Hepatocyte (in vitro differentiated cells): ENCODE results near the gene ADGRD1. TPM values are rescaled to one million over a fixed set of nuclear protein-coding genes. Genes with fewer than 3 reads are reported as not detected.

ENCODE experiments used
- DNase-seq: peaks from one replicate; pipeline ENCODE4 v3.0.0-alpha.2; 2016; ENCODE audit warnings: low spot score
- H2AFZ ChIP-seq: fragments of 200-600 bp; sonication (generic); 2 replicates; pipeline ENCODE4 v1.6.0; 2016; ENCODE audit warnings: antibody characterized with exemption, mild to moderate bottlenecking
- H3K27ac ChIP-seq: fragments of 200-600 bp; sonication (generic); 2 replicates; pipeline ENCODE4 v1.5.1; 2016; ENCODE audit warnings: mild to moderate bottlenecking
- H3K27me3 ChIP-seq: fragments of 200-600 bp; sonication (generic); 2 replicates; pipeline ENCODE4 v1.6.1; 2016
- H3K36me3 ChIP-seq: fragments of 200-600 bp; sonication (generic); replicated peaks from 2 replicates; pipeline ENCODE4 v1.5.1; 2016; ENCODE audit warnings: low read depth; ENCODE audit not compliant: insufficient read depth
- H3K4me1 ChIP-seq: fragments of 200-600 bp; sonication (generic); 2 replicates; pipeline ENCODE4 v1.5.1; 2016; ENCODE audit warnings: mild to moderate bottlenecking, moderate library complexity; ENCODE audit not compliant: insufficient read depth
- H3K4me2 ChIP-seq: fragments of 200-600 bp; sonication (generic); 2 replicates; pipeline ENCODE4 v1.6.0; 2016
- H3K4me3 ChIP-seq: fragments of 200-600 bp; sonication (generic); 2 replicates; pipeline ENCODE4 v1.5.1; 2016; ENCODE audit warnings: mild to moderate bottlenecking
- H3K79me2 ChIP-seq: fragments of 200-600 bp; sonication (generic); 2 replicates; pipeline ENCODE4 v1.6.0; 2017; ENCODE audit warnings: mild to moderate bottlenecking
- H3K9me2 ChIP-seq: fragments of 200-600 bp; sonication (generic); replicated peaks from 2 replicates; pipeline ENCODE4 v1.6.0; 2017; ENCODE audit warnings: mild to moderate bottlenecking; ENCODE audit not compliant: insufficient read depth
- H3K9me3 ChIP-seq: fragments of 200-600 bp; sonication (generic); 2 replicates; pipeline ENCODE4 v1.5.1; 2016; ENCODE audit warnings: low read depth, mild to moderate bottlenecking
- H4K20me1 ChIP-seq: fragments of 200-600 bp; sonication (generic); 2 replicates; pipeline ENCODE4 v1.6.0; 2016; ENCODE audit warnings: mild to moderate bottlenecking; ENCODE audit not compliant: insufficient read depth, poor library complexity, severe bottlenecking
- CTCF ChIP-seq: fragments of 200-600 bp; sonication (generic); IDR thresholded peaks from 2 replicates; pipeline ENCODE4 v1.5.1; 2016; ENCODE audit warnings: antibody characterized with exemption, mild to moderate bottlenecking; ENCODE audit not compliant: poor library complexity
- EZH2 ChIP-seq: fragments of 200-600 bp; sonication (generic); IDR thresholded peaks from 2 replicates; pipeline ENCODE4 v1.6.1; 2016; ENCODE audit warnings: antibody characterized with exemption, mild to moderate bottlenecking, borderline replicate concordance
- EZH2phosphoT487 ChIP-seq: fragments of 200-600 bp; sonication (generic); IDR thresholded peaks from one replicate; pipeline ENCODE4 v1.6.1; 2018; ENCODE audit warnings: antibody characterized with exemption, mild to moderate bottlenecking, low read depth, moderate library complexity; ENCODE audit not compliant: unreplicated experiment, severe bottlenecking
- WGBS: methylation state at CpG from one replicate; pipeline ENCODE4 v1.1.6; 2016; ENCODE audit warnings: low lambda C conversion rate; ENCODE audit errors: missing lambda C conversion rate; 5-methylcytosine and 5-hydroxymethylcytosine counted together
- polyA plus RNA-seq: library from polyadenylated mRNA; unstranded; fragments of >200 nt; fragmentation: Nextera tagmentation; extraction: Ambion mirVana; gene quantifications from 2 replicates; pipeline ENCODE4 v1.2.1, GENCODE V29; 2016
- total RNA-seq: library from RNA; depleted of rRNA; stranded (reverse); fragments of >200 nt; gene quantifications from 2 replicates; pipeline ENCODE4 v1.2.3, GENCODE V29; 2014

Gene ADGRD1
- total and polyA plus RNA-seq, 2 experiments from 2014 or later = 18.1 to 18.5 TPM

GRCh38 chr12:131105351-131105735 lies 151.6 kb downstream of the ADGRD1 start:
- WGBS = 99% methylated on average over 6 of the region's 7 CpGs
- H2AFZ ChIP-seq = no peak overlapping the region

GRCh38 chr12:131105736-131106348 lies 152.1 kb downstream of the ADGRD1 start:
- no peaks in the 10 kb centered on the region for H3K27me3 ChIP-seq
- DNase-seq = no peak
- H3K4me1 ChIP-seq = no peaks in the 10 kb centered on the region
- no peak overlapping the region for H2AFZ ChIP-seq
- TF ChIP-seq EZH2 (no peak), EZH2phosphoT487 (no peak), CTCF (no peak)
- H3K4me3 ChIP-seq = no peak overlapping the region
- no peak overlapping the region for H3K4me2 ChIP-seq
- no peaks in the 10 kb centered on the region for H3K9me3 ChIP-seq
- H3K79me2 ChIP-seq = no peaks in the 10 kb centered on the region
- H3K27ac ChIP-seq = no peak overlapping the region
- no peaks in the 10 kb centered on the region for H3K9me2 ChIP-seq
- H3K36me3 ChIP-seq = no peaks in the 10 kb centered on the region
- no peaks in the 10 kb centered on the region for H4K20me1 ChIP-seq
- 93% methylated on average over 23 of the region's 27 CpGs for WGBS

More at GRCh38 chr12:131105351-131105735, 151.6 kb downstream of the ADGRD1 start:
- Histone ChIP-seq H3K27me3 (no peaks in the 10 kb centered on the region), H3K4me1 (no peaks in the 10 kb centered on the region), H3K79me2 (no peaks in the 10 kb centered on the region), H3K9me2 (no peaks in the 10 kb centered on the region), H3K27ac (no peak overlapping the region), H3K4me3 (no peak overlapping the region), H3K36me3 (no peaks in the 10 kb centered on the region), H3K4me2 (no peak overlapping the region), H3K9me3 (no peaks in the 10 kb centered on the region), H4K20me1 (no peaks in the 10 kb centered on the region)
- TF ChIP-seq CTCF = no peak
- DNase-seq = no peak

- TF ChIP-seq CTCF (no peak), EZH2phosphoT487 (no peak), EZH2 (no peak)
- Histone ChIP-seq H3K36me3 (no peaks in the 10 kb centered on the region), H3K9me3 (no peaks in the 10 kb centered on the region), H3K27me3 (no peaks in the 10 kb centered on the region), H3K4me3 (no peak overlapping the region), H3K27ac (no peak overlapping the region), H4K20me1 (no peaks in the 10 kb centered on the region), H2AFZ (no peak overlapping the region), H3K4me2 (no peak overlapping the region), H3K9me2 (no peaks in the 10 kb centered on the region), H3K79me2 (no peaks in the 10 kb centered on the region), H3K4me1 (no peaks in the 10 kb centered on the region)
- 83% methylated on average over 6 of the region's 6 CpGs for WGBS
- no peak for DNase-seq
Observed at GRCh38 chr12:131106349-131106941, 152.7 kb downstream of the ADGRD1 start.
